Adrenal gland (tissue), 5 donors: Measurements from ENCODE around the gene KCNMA1.

Experiments used
- CTCF ChIP-seq, 6 experiments: fragments of 450-650 bp in 4 of 6; fragments of 200-600 bp in 2 of 6; sonication (generic) in 1 of 6; IDR thresholded peaks; 1 replicate in 5 of 6; 2 replicates in 1 of 6; pipeline versions ENCODE4 v1.5.1 to v1.8.0; 2016 to 2021; ENCODE audit warnings: antibody characterized with exemption in 6 of 6, mild to moderate bottlenecking in 2 of 6, moderate library complexity in 1 of 6
- POLR2A ChIP-seq, 2 donors: fragments of 450-650 bp; IDR thresholded peaks; one replicate each; pipeline ENCODE4 v1.6.1; 2017; ENCODE audit warnings: antibody characterized with exemption in 2 of 2, mild to moderate bottlenecking in 2 of 2, moderate library complexity in 1 of 2
- donor health status: DM: no; HTN: no; CAD: no.

GRCh38 chr10:77285529-77286182 lies 352.0 kb downstream of the KCNMA1 start:
- TF ChIP-seq CTCF (IDR thresholded peaks at IDR 0.05): no peak
- no peak for TF ChIP-seq POLR2A (IDR thresholded peaks at IDR 0.05)
